ENCODE results near the gene OR8B3. TPM values are rescaled to one million over a fixed set of nuclear protein-coding genes. Genes with fewer than 3 reads are reported as not detected.

The OR8B3 gene
- total and polyA plus RNA-seq, 4 donors, result not detected

DNA sequence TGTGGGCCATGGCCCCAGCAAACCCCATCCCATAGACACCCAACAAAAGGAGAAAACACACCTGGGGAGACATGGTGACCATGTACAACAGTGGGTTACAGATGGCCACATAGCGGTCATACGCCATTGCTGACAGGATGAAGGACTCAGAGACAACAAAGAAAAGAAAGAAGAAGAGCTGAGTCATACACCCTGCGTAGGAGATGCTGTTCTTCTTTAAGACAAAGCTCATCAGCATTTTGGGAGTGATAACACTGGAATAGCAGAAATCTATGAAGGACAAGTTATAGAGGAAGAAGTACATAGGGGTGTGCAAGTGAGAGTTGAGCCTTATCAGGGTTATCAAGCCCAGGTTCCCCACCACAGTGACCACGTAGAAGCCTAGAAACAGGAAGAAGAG is 41.8 kb upstream of the OR8B3 start:
- TF ChIP-seq GABPA (IDR thresholded peaks at IDR 0.05 in 1 of 2, conservative IDR thresholded peaks at IDR 0.05 in 1 of 2), result no peak
- no peak for TF ChIP-seq SP1 (IDR thresholded peaks at IDR 0.05)
- TF ChIP-seq JUND (IDR thresholded peaks at IDR 0.05), result no peak
- no peak for TF ChIP-seq ATF3 (IDR thresholded peaks at IDR 0.05)
- TF ChIP-seq, protein P1, sequence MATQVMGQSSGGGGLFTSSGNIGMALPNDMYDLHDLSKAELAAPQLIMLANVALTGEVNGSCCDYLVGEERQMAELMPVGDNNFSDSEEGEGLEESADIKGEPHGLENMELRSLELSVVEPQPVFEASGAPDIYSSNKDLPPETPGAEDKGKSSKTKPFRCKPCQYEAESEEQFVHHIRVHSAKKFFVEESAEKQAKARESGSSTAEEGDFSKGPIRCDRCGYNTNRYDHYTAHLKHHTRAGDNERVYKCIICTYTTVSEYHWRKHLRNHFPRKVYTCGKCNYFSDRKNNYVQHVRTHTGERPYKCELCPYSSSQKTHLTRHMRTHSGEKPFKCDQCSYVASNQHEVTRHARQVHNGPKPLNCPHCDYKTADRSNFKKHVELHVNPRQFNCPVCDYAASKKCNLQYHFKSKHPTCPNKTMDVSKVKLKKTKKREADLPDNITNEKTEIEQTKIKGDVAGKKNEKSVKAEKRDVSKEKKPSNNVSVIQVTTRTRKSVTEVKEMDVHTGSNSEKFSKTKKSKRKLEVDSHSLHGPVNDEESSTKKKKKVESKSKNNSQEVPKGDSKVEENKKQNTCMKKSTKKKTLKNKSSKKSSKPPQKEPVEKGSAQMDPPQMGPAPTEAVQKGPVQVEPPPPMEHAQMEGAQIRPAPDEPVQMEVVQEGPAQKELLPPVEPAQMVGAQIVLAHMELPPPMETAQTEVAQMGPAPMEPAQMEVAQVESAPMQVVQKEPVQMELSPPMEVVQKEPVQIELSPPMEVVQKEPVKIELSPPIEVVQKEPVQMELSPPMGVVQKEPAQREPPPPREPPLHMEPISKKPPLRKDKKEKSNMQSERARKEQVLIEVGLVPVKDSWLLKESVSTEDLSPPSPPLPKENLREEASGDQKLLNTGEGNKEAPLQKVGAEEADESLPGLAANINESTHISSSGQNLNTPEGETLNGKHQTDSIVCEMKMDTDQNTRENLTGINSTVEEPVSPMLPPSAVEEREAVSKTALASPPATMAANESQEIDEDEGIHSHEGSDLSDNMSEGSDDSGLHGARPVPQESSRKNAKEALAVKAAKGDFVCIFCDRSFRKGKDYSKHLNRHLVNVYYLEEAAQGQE (IDR thresholded peaks at IDR 0.05), result no peak
- no peak for TF ChIP-seq TAF1 (conservative IDR thresholded peaks at IDR 0.05)
- TF ChIP-seq, protein P2, sequence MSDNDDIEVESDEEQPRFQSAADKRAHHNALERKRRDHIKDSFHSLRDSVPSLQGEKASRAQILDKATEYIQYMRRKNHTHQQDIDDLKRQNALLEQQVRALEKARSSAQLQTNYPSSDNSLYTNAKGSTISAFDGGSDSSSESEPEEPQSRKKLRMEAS (IDR thresholded peaks at IDR 0.05), result no peak
- no peak for TF ChIP-seq RXRA (IDR thresholded peaks at IDR 0.05)
- no peak for TF ChIP-seq RAD21 (IDR thresholded peaks at IDR 0.05)
- TF ChIP-seq YY1 (IDR thresholded peaks at IDR 0.05), result no peak
- no peak for TF ChIP-seq ZBTB33 (IDR thresholded peaks at IDR 0.05)
- no peak for TF ChIP-seq CTCF (IDR thresholded peaks at IDR 0.05; ENCODE audit: low read depth, low read length, missing input control)
- TF ChIP-seq FOXA2 (IDR thresholded peaks at IDR 0.05), result no peak
- 77% methylated on average over 4 of the region's 4 CpGs for WGBS

GRCh38 chr11:124434699-124435098 is 35.9 kb upstream of the OR8B3 start:
- 84% methylated on average over 2 of the region's 2 CpGs for WGBS
- Histone ChIP-seq H3K9me3 (ENCODE audit: control insufficient read depth in 4 of 4, low read length in 3 of 4) (peaks cover 0 to 11% (median 0%) of the 10 kb centered on the region in 4 donors), H3K27me3 (ENCODE audit: control insufficient read depth in 4 of 4, insufficient read depth in 4 of 4, low read length in 3 of 4) (peaks cover 0 to 13% (median 0%) of the 10 kb centered on the region in 4 donors), H3K9ac (ENCODE audit: low read depth in 1 of 2, low read length in 2 of 2) (no peak overlapping the region), H3K36me3 (ENCODE audit: control insufficient read depth in 4 of 4, insufficient read depth in 3 of 4, low read depth in 1 of 4, low read length in 3 of 4) (no peaks in the 10 kb centered on the region), H3K27ac (ENCODE audit: low read depth in 1 of 2, low read length in 2 of 2) (no peak overlapping the region), H3K4me1 (ENCODE audit: control insufficient read depth in 4 of 4, insufficient read depth in 4 of 4, low read length in 3 of 4) (no peaks in the 10 kb centered on the region), H3K4me3 (ENCODE audit: low read depth in 1 of 3, low read length in 3 of 3) (no peak overlapping the region)
- DNase-seq (ENCODE audit: low spot score), result no peak
- TF ChIP-seq FOXA1 (IDR thresholded peaks at IDR 0.05), result no peak
- TF ChIP-seq ATF3 (IDR thresholded peaks at IDR 0.05), result no peak
- TF ChIP-seq RXRA (IDR thresholded peaks at IDR 0.05), result no peak
- TF ChIP-seq JUND (IDR thresholded peaks at IDR 0.05), result no peak
- TF ChIP-seq CTCF (IDR thresholded peaks at IDR 0.05; ENCODE audit: low read depth, low read length, missing input control), result no peak
- TF ChIP-seq HNF4G (IDR thresholded peaks at IDR 0.05), result no peak
- no peak for TF ChIP-seq NR2F2 (IDR thresholded peaks at IDR 0.05)
- TF ChIP-seq TAF1 (conservative IDR thresholded peaks at IDR 0.05), result no peak
- TF ChIP-seq GABPA (IDR thresholded peaks at IDR 0.05 in 1 of 2, conservative IDR thresholded peaks at IDR 0.05 in 1 of 2), result no peak
- TF ChIP-seq RAD21 (IDR thresholded peaks at IDR 0.05), result no peak
- no peak for TF ChIP-seq SP1 (IDR thresholded peaks at IDR 0.05)
- TF ChIP-seq EGR1 (IDR thresholded peaks at IDR 0.05; ENCODE audit: low read depth in 2 of 2), result no peak

More for the DNA sequence above, 41.8 kb upstream of the OR8B3 start:
- Histone ChIP-seq H3K36me3 (ENCODE audit: control insufficient read depth in 4 of 4, insufficient read depth in 3 of 4, low read depth in 1 of 4, low read length in 3 of 4) (no peaks in the 10 kb centered on the region), H3K4me1 (ENCODE audit: control insufficient read depth in 4 of 4, insufficient read depth in 4 of 4, low read length in 3 of 4) (no peaks in the 10 kb centered on the region), H3K4me3 (ENCODE audit: low read depth in 1 of 3, low read length in 3 of 3) (no peak overlapping the region), H3K9me3 (ENCODE audit: control insufficient read depth in 4 of 4, low read length in 3 of 4) (peaks cover 0 to 2% (median 0%) of the 10 kb centered on the region in 4 donors), H3K27me3 (ENCODE audit: control insufficient read depth in 4 of 4, insufficient read depth in 4 of 4, low read length in 3 of 4) (peaks cover 0 to 6% (median 0%) of the 10 kb centered on the region in 4 donors), H3K27ac (ENCODE audit: low read depth in 1 of 2, low read length in 2 of 2) (no peak overlapping the region), H3K9ac (ENCODE audit: low read depth in 1 of 2, low read length in 2 of 2) (no peak overlapping the region)
- DNase-seq (ENCODE audit: low spot score), result no peak

Measured in liver (tissue), 9 donors.